ENCODE results near the gene SYK.

GRCh38 chr9:90830051-90830450 is 28.4 kb downstream of the SYK start:
- TF ChIP-seq EZH2 (IDR thresholded peaks at IDR 0.05; ENCODE audit: insufficient read depth, low read length) (no peak), CTCF (IDR thresholded peaks at IDR 0.05; ENCODE audit: insufficient read depth, low read depth, low read length) (no peak)
